ENCODE measurements around the gene TLE3.

The TLE3 gene

GRCh38 chr15:70098461-70099166 lies 897 bp upstream of the TLE3 start:
- peak; percentile 38 for DNase-seq

GRCh38 chr15:70098153-70098460 lies 390 bp upstream of the TLE3 start:
- DNase-seq: peak; percentile 15

GRCh38 chr15:70097063-70097320 lies 725 bp downstream of the TLE3 start:
- DNase-seq: no peak

- DNase-seq: peak; percentile 66
Observed at GRCh38 chr15:70096215-70097062, 1.3 kb downstream of the TLE3 start.

- peak; percentile 53 for DNase-seq
Observed at GRCh38 chr15:70095408-70096214, 2.1 kb downstream of the TLE3 start.

GRCh38 chr15:70094690-70095311 lies 2.9 kb downstream of the TLE3 start:
- DNase-seq: no peak

GRCh38 chr15:70093481-70094319 lies 4.0 kb downstream of the TLE3 start:
- no peak for DNase-seq

- no peak for DNase-seq
Observed at GRCh38 chr15:70093070-70093469, 4.6 kb downstream of the TLE3 start.

- no peak for DNase-seq
Observed at GRCh38 chr15:70092464-70093027, 5.2 kb downstream of the TLE3 start.

GRCh38 chr15:70091726-70092463 lies 5.8 kb downstream of the TLE3 start:
- DNase-seq: peak; percentile 22

- DNase-seq: no peak
Observed at GRCh38 chr15:70090436-70091296, 7.1 kb downstream of the TLE3 start.

GRCh38 chr15:70089692-70089971 lies 8.1 kb downstream of the TLE3 start:
- DNase-seq: no peak

- no peak for DNase-seq
Observed at GRCh38 chr15:70088887-70089691, 8.6 kb downstream of the TLE3 start.

GRCh38 chr15:70088455-70088854 lies 9.3 kb downstream of the TLE3 start:
- no peak for DNase-seq

- DNase-seq: no peak
Observed at GRCh38 chr15:70087708-70088352, 9.9 kb downstream of the TLE3 start.

GRCh38 chr15:70086636-70087035 lies 11.1 kb downstream of the TLE3 start:
- no peak for DNase-seq

GRCh38 chr15:70084461-70084860 lies 13.3 kb downstream of the TLE3 start:
- DNase-seq: no peak

GRCh38 chr15:70083946-70084345 lies 13.8 kb downstream of the TLE3 start:
- no peak for DNase-seq

- no peak for DNase-seq
Observed at GRCh38 chr15:70083418-70083817, 14.3 kb downstream of the TLE3 start.
